PFSK-1 (cell line): ENCODE measurements around the gene TNFSF12.

Experiments
- FOXP2 ChIP-seq: optimal IDR thresholded peaks from 2 replicates; pipeline ENCODE3; 2011; ENCODE audit warnings: borderline replicate concordance, control low read depth, inconsistent platforms; ENCODE audit not compliant: insufficient read depth; ENCODE audit errors: extremely low read length, extremely low read depth
- POLR2AphosphoS5 ChIP-seq: IDR thresholded peaks from 2 replicates; pipeline ENCODE4 v1.6.1; 2012; ENCODE audit warnings: low read depth, mild to moderate bottlenecking, control low read depth, low read length, moderate library complexity
- SIN3A ChIP-seq: IDR thresholded peaks from 2 replicates; pipeline ENCODE4 v1.6.1; 2012; ENCODE audit warnings: mild to moderate bottlenecking, low read length, moderate library complexity, borderline replicate concordance; ENCODE audit not compliant: insufficient read depth
- TAF1 ChIP-seq: IDR thresholded peaks from 2 replicates; pipeline ENCODE4 v1.6.1; 2012; ENCODE audit warnings: low read length, control low read depth, borderline replicate concordance; ENCODE audit not compliant: insufficient read depth
- TF ChIP-seq, protein P1 (sequence below), 2 experiments: IDR thresholded peaks; 2 replicates each; pipeline versions ENCODE4 v1.6.1 to v1.8.0; 2011 to 2012; ENCODE audit warnings: low read depth in 2 of 2, low read length in 2 of 2, control low read depth in 1 of 2, inconsistent platforms in 1 of 2, mild to moderate bottlenecking in 1 of 2, moderate library complexity in 1 of 2; ENCODE audit not compliant: insufficient read depth in 1 of 2

The TNFSF12 gene

DNA sequence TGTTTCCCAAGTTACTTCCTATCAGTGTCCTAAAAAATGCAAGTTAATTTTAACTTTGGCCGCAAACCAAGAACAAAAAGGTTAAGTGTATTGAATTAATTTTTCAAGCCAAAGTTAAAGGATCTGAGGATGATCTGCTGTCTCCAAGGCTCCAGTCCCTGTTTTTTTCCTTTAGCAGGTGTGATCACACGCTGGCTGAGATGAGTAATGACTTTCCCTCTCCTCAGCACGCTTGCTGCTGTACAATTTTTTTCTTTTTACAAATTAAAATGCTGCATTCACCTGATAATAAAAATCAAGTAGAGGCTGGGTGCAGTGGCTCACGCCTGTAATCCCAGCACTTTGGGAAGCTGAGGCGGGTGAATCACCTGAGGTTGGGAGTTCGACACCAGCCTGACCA is 3.9 kb upstream of the TNFSF12 start:
- TF ChIP-seq SIN3A (no peak), POLR2AphosphoS5 (no peak), TAF1 (no peak), FOXP2 (no peak)
- TF ChIP-seq, protein P1, sequence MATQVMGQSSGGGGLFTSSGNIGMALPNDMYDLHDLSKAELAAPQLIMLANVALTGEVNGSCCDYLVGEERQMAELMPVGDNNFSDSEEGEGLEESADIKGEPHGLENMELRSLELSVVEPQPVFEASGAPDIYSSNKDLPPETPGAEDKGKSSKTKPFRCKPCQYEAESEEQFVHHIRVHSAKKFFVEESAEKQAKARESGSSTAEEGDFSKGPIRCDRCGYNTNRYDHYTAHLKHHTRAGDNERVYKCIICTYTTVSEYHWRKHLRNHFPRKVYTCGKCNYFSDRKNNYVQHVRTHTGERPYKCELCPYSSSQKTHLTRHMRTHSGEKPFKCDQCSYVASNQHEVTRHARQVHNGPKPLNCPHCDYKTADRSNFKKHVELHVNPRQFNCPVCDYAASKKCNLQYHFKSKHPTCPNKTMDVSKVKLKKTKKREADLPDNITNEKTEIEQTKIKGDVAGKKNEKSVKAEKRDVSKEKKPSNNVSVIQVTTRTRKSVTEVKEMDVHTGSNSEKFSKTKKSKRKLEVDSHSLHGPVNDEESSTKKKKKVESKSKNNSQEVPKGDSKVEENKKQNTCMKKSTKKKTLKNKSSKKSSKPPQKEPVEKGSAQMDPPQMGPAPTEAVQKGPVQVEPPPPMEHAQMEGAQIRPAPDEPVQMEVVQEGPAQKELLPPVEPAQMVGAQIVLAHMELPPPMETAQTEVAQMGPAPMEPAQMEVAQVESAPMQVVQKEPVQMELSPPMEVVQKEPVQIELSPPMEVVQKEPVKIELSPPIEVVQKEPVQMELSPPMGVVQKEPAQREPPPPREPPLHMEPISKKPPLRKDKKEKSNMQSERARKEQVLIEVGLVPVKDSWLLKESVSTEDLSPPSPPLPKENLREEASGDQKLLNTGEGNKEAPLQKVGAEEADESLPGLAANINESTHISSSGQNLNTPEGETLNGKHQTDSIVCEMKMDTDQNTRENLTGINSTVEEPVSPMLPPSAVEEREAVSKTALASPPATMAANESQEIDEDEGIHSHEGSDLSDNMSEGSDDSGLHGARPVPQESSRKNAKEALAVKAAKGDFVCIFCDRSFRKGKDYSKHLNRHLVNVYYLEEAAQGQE (IDR thresholded peaks at IDR 0.05; ENCODE audit: insufficient read depth in 1 of 2, low read depth in 2 of 2, low read length in 2 of 2) = no peak

DNA sequence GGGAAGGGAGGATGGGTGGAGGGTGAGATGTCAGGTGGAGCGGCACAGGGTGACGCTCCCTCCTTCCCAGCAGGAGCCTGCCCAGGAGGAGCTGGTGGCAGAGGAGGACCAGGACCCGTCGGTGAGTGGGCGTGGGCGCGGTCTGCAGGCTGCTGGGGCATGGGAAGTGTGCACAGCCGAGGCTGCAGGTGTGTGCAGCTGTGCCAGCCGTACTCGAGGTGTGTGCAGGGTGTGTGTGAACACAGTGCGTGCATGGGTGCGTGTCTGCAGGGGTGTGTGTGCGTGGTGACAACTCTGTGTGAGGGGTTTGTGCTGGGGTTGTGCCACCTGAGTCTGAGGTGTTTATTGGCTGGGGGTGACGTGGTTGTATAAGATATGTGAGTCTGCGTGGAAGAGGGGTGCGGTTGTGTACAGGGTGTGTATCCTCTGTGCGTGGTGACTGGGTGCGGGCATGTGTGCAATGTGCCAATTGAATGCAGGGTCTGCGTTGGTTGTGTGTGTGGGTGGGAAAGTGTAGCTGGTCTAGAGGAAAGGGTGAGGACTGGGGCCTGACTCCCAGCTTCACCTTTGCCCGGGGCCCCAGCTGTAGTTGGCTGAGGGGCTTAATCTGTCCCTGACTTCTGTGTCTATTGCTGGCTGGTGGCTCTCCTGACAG is 670 bp downstream of the TNFSF12 start:
- TF ChIP-seq FOXP2 (no peak), POLR2AphosphoS5 (no peak), SIN3A (no peak)

DNA sequence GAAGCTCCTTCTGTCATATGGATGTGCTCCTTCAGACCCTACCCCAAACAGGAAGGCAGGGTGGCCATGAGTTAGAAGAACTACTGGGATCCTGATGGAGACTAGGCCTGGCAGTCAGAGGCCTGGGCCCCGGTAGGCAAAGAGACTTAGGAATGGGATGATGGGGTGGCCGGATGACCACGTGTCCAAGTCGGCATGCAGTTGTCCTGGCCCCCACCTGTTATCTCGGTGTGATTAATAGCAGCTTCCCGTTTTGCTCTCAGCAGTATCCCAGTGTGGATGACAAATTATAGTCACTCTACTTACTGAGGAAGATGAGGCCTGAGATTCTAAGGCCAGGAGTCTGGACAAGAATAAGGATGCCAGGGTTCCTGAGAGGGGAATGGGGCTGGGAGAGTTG is 1.5 kb downstream of the TNFSF12 start:
- TF ChIP-seq POLR2AphosphoS5 = no peak
- no peak for TF ChIP-seq SIN3A
- no peak for TF ChIP-seq TAF1
- no peak for TF ChIP-seq FOXP2
- TF ChIP-seq, protein P1 (IDR thresholded peaks at IDR 0.05; ENCODE audit: insufficient read depth in 1 of 2, low read depth in 2 of 2, low read length in 2 of 2) = no peak

DNA sequence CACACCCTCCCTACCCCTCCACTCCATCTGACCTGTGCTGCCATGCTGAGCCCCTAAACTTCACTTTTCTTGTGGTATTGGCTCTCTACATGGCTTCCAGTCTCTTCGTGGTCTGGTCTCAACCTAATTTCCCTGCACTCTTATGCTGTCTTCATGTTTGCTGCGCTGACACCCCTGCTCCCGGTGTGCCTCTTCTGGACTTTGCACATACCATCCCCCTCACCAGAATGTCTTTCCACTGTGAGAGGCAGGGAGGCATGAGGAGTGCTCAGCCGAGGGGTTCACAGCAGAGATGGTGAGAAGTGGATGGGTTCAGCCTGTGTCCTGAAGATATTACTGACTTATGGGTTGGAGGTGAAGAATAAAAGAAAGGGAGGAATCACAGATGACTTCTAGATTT is 2.5 kb downstream of the TNFSF12 start:
- no peak for TF ChIP-seq TAF1

DNA sequence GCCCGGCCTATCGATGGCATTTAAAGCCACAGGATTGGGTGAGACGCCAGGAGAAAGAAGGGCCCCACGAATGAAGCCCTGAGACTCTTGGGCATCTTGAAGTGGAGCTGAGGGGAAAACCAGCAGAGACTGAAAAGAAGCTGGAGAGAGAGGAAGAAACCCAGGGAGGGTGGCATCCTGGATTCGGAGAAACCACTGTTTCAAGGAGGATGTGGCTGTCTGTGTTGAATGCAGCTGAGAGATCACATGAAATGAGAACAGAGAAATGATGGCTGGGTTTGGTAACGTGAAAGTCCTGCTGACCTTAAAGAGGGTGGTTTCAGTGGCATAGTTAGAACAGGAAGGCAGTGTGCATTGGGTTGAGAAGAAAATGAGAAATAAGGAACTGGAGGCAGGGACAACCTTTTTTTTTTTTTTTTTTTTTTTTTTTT is 3.8 kb downstream of the TNFSF12 start:
- no peak for TF ChIP-seq FOXP2
- TF ChIP-seq POLR2AphosphoS5 = no peak
- no peak for TF ChIP-seq TAF1
- TF ChIP-seq, protein P1 (IDR thresholded peaks at IDR 0.05; ENCODE audit: insufficient read depth in 1 of 2, low read depth in 2 of 2, low read length in 2 of 2) = no peak
- TF ChIP-seq SIN3A = no peak

DNA sequence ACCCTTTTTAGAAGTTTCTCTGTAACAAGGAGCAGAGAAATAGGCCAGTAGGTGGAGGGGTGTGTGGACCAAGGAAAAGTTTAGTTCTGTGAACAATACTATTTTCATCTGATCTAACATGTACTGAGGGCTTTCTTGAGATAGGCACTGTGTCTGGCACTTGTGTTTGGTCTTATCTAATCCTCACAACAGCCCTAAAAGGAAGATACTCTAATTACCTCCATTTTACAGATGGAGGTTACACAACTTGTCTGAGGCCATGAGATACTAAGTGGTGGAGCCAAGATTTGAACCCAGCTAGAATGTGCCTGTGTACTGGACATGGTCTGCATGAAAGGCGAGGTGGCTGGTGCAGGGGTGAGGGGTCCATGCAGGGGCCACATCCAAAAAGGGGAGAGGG is 4.5 kb downstream of the TNFSF12 start:
- TF ChIP-seq POLR2AphosphoS5 (no peak), SIN3A (no peak), FOXP2 (no peak), TAF1 (no peak)
- TF ChIP-seq, protein P1 (IDR thresholded peaks at IDR 0.05; ENCODE audit: insufficient read depth in 1 of 2, low read depth in 2 of 2, low read length in 2 of 2) = no peak
